Esophagus muscularis mucosa (tissue), 4 donors: ENCODE data around the gene TAPT1.

Experiments
- EP300 ChIP-seq: sonication (generic); formaldehyde crosslinking; IDR thresholded peaks from one replicate; pipeline ENCODE4 v1.6.1; 2017; ENCODE audit warnings: antibody characterized with exemption
- POLR2A ChIP-seq: fragments of 450-650 bp; IDR thresholded peaks from one replicate; pipeline ENCODE4 v1.6.1; 2017; ENCODE audit warnings: antibody characterized with exemption, moderate library complexity, mild to moderate bottlenecking, low read depth
- POLR2AphosphoS5 ChIP-seq, 2 donors: sonication (generic); formaldehyde crosslinking; IDR thresholded peaks; one replicate each; pipeline ENCODE4 v1.6.1; 2017; ENCODE audit warnings: antibody characterized with exemption in 2 of 2
- TF ChIP-seq, protein P1 (sequence below), 3 experiments: fragments of 200-600 bp in 2 of 3; fragments of 450-650 bp in 1 of 3; sonication (generic) in 2 of 3; IDR thresholded peaks; one replicate each; pipeline ENCODE4 v1.5.1; 2017 to 2019; ENCODE audit warnings: antibody characterized with exemption in 3 of 3, mild to moderate bottlenecking in 2 of 3, moderate library complexity in 1 of 3

- TF ChIP-seq, protein P1, sequence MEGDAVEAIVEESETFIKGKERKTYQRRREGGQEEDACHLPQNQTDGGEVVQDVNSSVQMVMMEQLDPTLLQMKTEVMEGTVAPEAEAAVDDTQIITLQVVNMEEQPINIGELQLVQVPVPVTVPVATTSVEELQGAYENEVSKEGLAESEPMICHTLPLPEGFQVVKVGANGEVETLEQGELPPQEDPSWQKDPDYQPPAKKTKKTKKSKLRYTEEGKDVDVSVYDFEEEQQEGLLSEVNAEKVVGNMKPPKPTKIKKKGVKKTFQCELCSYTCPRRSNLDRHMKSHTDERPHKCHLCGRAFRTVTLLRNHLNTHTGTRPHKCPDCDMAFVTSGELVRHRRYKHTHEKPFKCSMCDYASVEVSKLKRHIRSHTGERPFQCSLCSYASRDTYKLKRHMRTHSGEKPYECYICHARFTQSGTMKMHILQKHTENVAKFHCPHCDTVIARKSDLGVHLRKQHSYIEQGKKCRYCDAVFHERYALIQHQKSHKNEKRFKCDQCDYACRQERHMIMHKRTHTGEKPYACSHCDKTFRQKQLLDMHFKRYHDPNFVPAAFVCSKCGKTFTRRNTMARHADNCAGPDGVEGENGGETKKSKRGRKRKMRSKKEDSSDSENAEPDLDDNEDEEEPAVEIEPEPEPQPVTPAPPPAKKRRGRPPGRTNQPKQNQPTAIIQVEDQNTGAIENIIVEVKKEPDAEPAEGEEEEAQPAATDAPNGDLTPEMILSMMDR (IDR thresholded peaks at IDR 0.05), result no peak
- TF ChIP-seq POLR2AphosphoS5 (IDR thresholded peaks at IDR 0.05) (no peak), POLR2A (no peak), EP300 (no peak)
These were observed 4.0 kb upstream of the TAPT1 start for GRCh38 chr4:16230308-16230707.
